Stimulated activated CD4-positive, alpha-beta T cell treated with anti-CD3 and anti-CD28 coated beads, Interleukin-12 subunit alpha, Interleukin-12 subunit beta, amount 100 ng/mL, for 4 hours (primary cell): Measurements from ENCODE around the gene UCN.
A peak's percentile ranks its signal among the peaks of the same experiment; 100 is the strongest.
"Not testable (repeated sequence)": the region's sequence is repeated elsewhere in the genome, so short reads cannot be mapped to it uniquely, and the experiment has no call there.

Experiments used
- DNase-seq: peaks from one replicate; pipeline ENCODE4 v3.0.0-alpha.2; 2020

Gene UCN

DNA sequence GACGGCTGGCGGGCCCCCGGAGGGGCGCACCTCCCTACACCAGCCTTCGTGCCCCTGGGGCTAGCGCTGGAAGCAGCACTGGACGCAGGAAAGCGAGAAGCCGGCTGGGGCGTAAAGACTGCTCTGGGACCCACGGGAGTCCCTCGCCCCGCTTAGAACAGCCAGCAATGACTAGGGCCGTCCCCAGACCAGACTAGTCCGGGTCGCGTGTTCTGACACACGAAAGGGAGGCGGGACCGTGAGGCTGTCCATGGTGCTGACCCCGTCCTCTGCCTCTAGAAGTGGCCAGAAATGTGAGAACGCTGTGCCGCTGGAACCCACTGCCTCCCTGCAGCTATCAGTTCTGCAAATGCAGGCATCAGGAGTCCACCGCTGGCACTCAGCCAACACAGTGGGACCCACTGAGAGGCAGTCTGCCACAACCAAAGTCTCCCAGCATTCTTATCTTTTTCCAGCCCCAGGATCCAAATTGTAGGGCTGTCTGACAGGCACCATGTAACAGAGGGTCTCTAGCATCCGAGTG, at the start of gene UCN:
Gene UCN (minus strand): TSS at position 87 of the 523 bp plus-strand sequence. CDS start 550 bp downstream, outside the sequence.
- DNase-seq = no peak

DNA sequence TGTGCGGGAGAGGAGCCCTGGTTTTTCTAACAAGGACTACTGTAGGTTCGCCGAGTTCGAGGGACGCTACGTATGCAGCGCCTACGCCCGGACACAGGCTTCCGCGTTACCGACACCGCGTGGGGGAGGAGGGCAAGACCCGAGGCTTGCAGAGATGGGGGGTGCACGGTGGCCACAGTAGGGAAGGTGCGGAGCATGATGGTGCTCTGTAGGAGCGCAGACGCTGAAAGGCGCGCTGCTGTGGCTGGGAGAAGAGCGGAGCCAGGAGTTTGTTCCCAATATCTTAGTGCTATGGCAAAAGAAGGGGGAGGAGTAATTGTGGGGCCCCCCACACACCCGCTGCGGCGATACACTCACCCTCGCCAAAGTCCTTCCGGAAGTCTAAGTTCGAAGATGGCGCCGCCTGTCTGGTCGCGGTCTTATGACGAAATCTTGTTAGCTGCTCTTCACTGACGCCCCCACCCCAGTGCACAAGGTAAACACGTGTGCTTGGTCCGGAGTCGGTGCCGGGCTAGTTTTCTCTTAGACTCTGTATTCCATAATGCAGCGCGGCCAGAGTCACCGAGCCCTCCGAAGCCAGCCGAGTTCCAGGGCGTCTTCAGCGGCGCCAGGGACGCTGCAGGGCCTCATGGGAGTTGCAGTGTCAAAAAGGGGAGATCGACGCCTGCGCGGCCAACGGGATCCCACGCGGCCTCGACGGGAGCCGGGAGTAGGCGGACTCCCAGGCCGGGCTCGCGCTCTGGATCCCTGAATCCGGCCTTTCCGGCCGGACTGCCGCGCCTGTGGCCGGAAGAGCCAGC, 48.3 kb upstream of the UCN start, which contains the start of gene GTF3C2:
Gene GTF3C2 (minus strand): TSS at position 383 of the 800 bp plus-strand sequence. CDS start 13,210 bp downstream, outside the sequence.
- DNase-seq = peak; percentile 82

- DNase-seq = no peak
Observed at GRCh38 chr2:27356056-27356381, 47.8 kb upstream of the UCN start.

GRCh38 chr2:27354597-27354927, 46.3 kb upstream of the UCN start:
- DNase-seq = no peak

GRCh38 chr2:27353762-27354596, 45.7 kb upstream of the UCN start:
- no peak for DNase-seq

- DNase-seq = not testable (repeated sequence)
Observed at GRCh38 chr2:27353386-27353761, 45.1 kb upstream of the UCN start.

- DNase-seq = no peak
Observed at GRCh38 chr2:27351802-27352598, 43.8 kb upstream of the UCN start.

- DNase-seq = no peak
Observed at GRCh38 chr2:27350106-27350693, 42.0 kb upstream of the UCN start.

GRCh38 chr2:27347641-27348040, 39.4 kb upstream of the UCN start:
- DNase-seq = no peak

GRCh38 chr2:27336173-27336572, 27.9 kb upstream of the UCN start:
- no peak for DNase-seq

GRCh38 chr2:27335311-27335710, 27.1 kb upstream of the UCN start:
- DNase-seq = no peak

DNA sequence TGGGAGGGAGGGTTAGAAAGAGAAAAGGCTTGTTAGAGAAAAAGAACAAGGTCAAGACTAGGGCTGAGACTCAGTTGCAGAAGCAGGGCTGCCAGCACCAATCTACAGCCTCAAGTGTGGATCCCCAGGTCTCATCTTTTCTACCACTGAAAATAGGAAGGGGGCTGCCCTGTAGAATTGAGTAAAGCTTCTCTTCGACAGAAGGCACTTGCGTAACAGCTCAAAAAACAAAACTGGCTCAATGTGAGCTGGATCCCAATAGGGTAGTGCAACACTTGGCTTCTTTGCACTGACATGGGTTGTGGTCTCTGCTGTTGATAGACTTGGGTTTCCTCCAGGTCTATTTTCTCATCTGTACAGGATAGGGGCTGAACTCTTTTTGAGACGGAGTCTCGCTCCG, 16.5 kb upstream of the UCN start:
- no peak for DNase-seq

DNA sequence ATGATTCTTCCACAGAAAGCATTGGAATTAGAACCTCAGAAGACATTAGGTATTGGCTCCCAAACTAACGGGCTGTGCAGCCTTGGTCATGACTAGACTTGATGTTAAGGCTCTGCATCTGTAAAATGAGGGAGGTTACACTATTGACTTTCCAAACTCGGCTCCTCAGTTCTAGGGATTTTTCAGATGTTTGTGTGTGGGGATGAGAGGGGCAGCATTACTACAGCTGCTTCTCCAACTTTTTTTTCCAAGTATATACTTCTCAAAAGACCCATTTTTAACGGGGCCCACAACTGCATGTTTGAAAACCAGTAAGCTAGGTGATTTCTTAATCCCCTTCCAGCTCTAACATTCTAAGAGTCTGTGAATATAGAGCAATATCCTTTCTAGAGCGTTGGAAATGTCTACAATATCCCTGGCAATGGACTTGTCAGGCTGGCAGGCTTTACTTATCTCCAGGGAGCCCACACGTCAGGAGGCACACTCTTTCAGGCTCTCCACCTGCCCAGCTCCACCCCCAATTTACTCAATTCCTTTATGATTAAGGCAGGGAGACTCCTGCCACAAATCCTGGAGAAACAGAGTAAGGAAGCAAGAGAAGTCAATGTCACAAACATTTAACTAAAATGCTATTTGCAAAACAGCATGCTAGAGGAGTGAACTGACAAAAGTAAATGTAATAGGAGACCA, 15.5 kb upstream of the UCN start:
- DNase-seq = no peak

- DNase-seq = peak; percentile 85
Observed at GRCh38 chr2:27322766-27323595, 14.7 kb upstream of the UCN start, which contains the start of gene MPV17. MPV17 (minus strand) TSS chr2:27323097; CDS start chr2:27322517, 580 bp downstream.

DNA sequence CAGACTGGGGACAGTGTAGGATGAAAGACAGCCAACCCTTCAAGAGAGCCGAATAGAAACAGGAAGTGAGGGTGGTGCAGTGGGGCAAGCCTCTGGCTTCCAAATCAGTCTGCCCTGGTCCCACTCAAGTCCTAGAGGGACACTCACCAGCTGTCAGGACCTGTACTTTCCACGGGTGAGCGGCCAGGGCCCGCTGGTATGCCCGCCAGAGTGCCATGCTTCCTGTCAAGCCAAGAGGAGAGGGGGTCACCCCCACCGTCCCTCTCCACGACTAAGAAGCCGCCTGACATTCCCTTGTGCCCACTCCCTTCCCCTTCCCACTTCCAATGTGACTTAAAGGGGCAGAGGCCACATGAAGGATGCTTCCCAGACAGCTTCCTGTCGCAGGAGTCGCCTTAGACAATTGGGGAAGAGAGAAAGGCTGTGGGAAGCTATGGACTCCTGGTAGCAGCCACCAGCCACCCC, 14.1 kb upstream of the UCN start:
- DNase-seq = no peak

GRCh38 chr2:27320958-27321543, 12.8 kb upstream of the UCN start:
- DNase-seq = no peak

- not testable (repeated sequence) for DNase-seq
Observed at GRCh38 chr2:27319839-27320238, 11.6 kb upstream of the UCN start.

GRCh38 chr2:27316655-27317412, 8.6 kb upstream of the UCN start:
- no peak for DNase-seq

DNA sequence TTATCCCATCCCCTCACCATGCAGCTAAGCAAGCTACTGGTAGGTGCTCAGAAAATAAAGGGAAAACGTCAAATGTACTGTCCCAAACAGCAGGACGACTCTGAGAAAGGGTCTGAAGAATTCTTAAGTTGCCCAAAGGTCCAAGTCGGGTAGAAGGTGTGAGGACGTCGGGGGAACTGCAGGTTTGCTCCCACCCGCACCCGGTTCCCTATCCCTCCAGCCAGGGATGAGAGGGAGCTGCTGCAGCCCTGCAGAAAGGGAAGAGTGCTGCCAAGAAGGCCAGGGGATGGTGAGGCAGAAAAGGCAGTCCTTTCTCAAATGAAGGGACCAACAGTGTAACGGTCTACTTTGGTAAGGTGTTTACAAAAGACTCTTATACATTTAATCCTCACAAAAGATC, 6.9 kb upstream of the UCN start:
- DNase-seq = no peak

DNA sequence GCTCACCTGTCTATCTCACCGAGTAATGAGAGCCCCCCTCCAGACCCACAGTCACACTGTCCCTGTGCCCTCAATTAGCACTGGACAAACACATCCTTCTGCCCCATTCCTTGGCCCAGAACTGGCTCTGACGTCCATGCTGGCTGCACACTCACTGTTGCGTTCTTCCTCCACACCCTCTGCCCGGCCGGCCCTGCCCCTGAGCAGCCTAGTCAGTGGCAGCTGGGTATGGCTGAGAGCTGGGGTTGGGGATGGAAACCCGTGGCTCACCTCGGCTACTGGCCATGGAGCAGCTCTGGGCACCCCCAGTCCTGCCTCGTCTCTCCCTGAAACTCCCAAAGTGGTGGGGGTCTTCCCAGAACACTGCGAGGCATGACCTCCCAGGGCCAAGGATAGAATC, 6.5 kb upstream of the UCN start:
- DNase-seq = no peak
